GM21381 (cell line): ENCODE measurements around the gene INPP4B.

Source experiments
- ATAC-seq: cut with Tn5 transposase; IDR thresholded peaks from one replicate; pipeline ENCODE4 v1.9.1; 2021; ENCODE audit warnings: mild to moderate bottlenecking, moderate library complexity; ENCODE audit not compliant: unreplicated experiment

The INPP4B gene

DNA sequence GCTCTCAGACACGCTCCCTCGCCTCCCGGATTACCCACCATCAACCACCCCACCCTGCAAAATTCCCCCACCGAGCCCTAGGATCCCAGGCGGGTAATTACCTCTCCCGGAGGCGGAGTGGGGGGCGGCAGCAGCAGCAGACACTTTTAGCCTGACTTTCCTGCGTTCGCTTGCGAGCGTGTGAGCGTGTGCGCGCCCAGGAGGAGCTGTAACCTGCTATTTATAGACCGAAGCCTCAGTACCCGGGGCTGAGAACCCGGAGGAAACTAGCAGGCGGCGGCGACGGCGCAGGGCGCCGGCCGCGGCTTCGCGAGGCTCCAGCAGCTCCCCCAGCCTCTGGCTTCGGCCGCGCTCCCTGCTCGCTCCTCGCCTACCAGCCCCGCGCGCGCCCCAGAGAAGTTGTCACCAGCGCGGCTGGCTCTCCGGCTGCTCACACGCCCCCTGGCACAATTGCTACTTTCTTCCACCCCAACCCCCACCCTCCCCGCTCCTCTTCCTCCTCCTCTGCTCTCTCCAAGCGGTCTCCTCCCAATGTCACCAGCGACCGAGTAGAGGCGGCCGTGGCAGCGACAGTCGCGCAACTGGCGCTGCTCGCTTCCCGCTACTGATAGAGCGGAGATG lies at the start of gene INPP4B:
TSS of gene INPP4B (minus strand) at position 194 of the 621 bp plus-strand sequence.
- ATAC-seq = peak; percentile 41

DNA sequence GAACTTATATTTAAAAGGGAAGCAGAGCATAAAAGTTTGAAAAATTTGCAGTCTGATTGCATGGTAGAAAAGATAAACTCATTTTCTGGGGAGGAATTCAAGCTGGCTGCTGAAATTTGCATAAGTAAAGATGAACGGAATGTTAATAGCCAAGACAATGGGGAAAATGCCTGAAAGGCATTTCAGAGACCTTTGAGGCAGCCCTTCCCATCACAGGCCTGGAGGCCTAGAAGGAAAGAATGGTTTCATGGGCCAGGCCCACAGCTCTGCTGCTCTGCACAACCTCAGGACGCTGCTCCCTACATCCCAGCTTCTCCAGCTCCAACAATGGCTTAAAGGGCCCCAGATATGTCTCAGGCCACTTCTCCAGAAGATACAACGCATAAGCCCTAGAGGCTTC lies 46.9 kb upstream of the INPP4B start:
- no peak for ATAC-seq

DNA sequence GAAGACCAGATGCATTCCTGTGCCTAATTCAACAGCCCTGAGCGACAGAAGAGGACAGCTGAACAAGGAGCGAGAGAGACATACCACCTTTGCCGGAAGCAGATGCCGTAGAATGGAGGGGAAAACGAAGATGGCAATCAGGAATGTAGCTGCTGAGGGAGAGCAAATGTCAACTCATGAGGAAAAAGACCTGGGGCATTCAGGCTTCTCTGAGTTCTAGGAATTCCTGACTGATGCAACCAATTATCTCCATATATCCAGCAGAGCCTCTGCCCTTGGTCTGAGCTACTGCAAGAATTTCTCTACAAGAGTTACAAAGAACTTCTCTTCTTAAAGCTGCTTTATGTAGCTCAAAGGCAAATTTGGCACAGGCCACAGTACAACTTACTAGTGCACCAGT lies 40.5 kb upstream of the INPP4B start:
- ATAC-seq = no peak

DNA sequence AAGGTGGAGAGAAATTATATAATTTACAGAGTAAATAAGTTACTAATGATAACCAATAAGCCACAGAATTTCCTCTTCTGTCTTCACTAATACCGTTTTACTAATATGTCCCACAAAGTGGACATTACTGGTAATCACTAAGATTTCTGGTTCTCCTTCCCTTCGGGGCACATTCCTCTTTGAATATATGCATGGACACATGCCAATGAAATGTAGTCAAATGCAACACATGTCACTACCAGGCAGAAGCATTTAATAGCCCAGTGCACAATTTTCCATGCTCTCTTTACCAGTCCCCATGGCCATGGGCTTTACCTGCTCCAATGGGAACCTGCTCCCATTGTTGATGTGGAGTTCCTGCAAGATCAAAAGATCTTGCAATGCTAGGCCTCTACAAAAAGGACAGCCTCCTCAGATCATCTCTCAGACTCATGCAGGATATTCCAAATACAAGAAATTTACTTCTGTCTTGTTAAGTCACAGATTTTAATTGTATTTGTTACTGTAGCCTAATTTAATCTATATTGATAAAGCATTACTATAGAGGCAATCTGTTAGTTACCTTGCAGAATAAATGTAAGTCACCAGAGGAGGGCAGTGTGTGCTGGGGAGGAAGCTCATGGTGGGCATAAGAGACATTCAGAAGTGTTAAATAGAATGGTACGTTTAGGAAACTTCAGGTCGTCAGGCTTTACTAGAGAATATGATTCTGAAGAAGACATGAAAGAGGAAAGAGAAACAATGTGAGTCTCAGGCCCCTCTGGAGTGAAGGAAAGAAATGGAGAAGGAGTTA lies 37.1 kb upstream of the INPP4B start:
- ATAC-seq = no peak

DNA sequence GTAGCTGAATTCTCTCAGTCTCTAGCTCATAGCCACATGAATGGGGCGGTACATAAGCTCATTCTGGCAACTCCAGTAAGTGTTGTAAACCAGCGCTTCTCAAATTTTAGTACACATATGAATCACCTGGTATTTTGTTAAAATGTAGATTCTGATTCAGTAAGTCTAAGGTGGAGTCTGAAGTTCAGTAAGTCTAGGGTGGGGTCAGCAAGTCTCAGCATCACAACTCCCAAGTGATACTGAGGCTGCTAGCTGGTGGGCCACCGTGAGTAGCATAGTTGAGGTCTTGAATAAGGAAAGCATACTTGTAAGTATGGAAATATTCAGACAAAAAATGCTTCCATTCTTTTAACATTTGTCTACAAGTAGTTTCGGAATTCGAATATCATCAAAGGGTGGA lies 36.1 kb upstream of the INPP4B start:
- ATAC-seq = no peak

DNA sequence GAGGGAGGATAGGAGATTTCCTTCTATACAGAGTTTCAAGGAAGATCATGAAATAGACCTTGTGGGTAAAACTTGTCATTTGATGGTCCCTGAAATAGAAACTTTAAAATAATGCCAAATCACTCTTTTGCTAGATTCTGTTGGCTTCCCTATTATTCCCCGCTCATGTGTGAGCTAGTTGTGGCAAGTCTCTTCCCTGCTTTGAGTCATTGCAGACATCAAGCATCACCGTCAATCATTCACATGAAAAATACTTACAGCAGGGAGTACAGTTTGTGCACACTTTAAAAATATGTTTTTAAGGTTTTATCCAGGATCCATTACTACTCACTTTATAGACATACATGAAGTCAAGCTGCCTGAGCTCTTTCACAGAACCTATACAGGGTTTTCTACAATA lies 35.2 kb upstream of the INPP4B start:
- no peak for ATAC-seq

DNA sequence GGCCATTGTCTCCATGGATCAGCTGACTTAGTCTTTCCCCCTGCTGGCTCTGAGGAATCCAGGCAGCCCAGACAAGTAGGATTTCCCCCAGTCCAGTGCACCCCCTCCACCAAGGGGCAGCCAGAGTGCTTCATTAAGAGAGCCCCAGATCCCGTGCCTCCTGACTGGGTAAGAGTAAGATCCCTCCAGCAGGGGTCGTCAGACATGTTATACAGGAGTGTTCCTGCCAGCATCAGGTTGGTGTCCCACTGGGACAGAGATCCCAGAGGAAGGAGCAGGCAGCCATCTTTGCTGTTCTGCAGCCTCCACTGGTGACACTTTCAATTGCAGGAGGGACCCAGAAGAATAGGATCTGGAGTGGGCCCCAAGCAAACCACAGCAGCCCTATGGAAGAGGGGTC lies 29.0 kb upstream of the INPP4B start:
- no peak for ATAC-seq

DNA sequence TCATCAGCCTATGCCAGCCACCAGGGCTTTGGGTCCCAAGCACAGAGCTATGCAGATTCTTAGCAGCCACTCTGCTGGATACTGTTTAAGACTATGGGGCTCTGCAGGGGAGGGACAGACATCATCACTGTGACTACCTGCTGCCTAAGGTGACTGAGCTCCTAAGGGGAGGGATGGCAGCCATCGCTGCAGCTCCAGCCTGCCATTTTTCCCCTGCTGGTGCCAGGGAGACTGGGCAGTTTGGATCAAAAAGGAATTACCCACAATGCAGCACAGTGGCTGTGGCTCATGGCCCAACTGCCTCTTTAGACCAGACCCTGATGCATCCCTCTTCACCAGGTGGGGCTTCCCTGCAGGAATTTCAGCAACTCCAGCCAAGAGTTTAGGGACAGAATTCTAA lies 28.6 kb upstream of the INPP4B start:
- ATAC-seq = no peak

DNA sequence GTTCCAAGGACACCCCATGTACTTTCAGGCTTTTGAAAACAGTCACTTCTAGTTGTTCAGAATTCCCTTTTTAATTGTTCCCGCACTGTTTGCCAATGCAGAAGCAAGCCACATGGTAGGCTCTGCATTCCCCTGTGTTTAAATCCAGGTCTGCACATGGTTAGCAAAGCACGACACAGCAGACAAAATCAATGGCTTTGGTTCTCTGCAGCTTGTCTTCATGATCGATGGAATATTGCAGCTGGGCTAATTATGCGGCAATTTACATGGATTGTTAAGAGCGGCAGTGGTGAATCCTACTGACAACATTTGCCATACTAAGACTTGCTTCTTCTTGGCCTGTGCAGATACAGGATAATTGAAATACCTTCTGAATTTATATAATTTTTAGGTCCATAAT lies 20.6 kb upstream of the INPP4B start:
- ATAC-seq = no peak

DNA sequence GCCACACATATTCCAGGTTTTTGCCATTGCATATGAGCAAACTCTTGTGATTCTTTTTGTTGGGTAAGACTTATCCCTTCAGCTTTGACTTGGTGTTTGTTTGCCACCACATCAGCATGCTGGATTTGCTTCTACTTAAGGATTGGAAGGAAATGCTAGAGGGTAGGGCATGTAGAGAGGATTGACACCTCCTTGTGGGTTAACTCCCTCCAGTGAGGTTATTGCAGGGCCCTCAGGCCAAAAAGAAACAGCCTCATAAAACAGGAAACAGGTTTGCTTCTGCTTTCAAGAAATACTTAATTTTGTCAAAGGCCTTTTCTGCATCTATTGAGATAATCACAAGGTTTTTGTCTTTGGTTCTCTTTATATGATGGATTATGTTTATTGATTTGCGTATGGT lies 15.2 kb upstream of the INPP4B start:
- no peak for ATAC-seq

DNA sequence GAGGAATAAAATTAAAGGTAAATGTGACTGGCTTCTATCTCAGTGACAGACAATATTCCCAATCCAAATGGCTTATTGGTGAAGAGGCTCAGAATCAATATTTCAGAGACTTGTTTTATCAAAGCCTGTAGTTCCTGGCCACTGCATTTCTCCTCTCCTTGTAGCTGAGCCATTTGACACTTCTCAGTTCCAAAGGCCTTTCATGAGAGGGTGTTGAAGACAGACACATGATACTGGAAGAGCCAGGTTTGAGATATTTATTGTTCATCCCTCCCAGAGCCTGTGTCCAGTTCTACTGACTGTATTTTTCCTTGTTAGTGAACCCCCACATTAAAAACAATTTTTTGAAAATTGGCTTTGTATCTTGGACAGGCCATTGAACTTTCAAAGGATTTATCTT lies 12.9 kb upstream of the INPP4B start:
- no peak for ATAC-seq

DNA sequence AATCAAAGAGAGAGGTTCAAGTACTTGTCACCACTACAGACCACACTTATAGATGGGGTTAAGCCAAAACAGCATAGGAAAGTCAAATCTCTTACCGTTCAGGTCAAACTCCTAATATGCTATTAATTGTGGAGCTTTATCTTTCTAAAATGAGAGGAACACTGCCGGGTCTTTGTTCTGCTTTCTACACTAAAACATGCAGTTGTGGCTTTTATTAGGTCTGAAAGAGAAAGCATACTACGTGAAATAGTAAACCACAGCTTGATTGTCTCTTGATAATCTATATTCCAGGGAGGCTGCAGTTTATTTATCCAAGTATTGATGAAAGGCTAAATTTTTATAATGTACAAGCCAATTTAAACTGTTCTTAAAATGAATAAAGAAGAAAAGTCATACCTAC lies 12.3 kb upstream of the INPP4B start:
- no peak for ATAC-seq

DNA sequence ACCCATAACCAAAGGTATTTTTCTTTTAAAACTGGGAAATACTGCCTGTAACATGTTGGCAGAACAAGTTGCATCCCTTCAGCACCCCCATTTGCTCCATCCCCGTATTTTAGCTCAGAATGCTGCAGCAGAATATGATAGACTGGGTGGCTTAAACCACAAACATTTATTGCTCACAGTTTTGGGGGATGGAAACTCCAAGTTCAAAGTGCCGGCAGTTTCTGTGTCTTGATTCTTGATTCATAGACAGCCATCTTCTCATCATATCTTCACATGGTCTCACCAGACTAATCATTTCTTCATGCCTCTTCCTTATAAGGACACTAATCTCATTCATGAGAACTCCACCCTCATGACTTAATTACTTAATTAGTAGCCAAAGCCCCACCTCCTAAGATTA lies 10.5 kb upstream of the INPP4B start:
- ATAC-seq = no peak

DNA sequence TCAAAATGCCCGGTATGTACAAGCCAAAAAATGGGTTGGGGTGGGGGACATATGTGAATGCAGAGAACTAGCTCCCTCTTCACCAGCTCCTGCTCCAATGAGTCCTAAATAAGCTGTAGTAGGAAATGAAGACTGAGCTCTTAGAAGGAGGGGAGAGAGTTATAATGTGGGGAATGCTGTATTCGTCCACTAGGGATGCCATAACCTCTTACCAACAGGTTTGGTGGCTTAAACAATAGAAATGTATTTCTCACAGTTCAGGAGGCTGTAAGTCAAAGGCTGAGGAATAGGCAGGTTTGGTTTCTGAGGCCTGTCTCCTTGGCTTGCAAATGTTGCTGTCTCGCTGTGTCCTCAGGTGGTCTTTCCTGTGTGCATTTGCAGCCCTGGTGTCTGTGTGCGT lies 4.4 kb upstream of the INPP4B start:
- no peak for ATAC-seq

DNA sequence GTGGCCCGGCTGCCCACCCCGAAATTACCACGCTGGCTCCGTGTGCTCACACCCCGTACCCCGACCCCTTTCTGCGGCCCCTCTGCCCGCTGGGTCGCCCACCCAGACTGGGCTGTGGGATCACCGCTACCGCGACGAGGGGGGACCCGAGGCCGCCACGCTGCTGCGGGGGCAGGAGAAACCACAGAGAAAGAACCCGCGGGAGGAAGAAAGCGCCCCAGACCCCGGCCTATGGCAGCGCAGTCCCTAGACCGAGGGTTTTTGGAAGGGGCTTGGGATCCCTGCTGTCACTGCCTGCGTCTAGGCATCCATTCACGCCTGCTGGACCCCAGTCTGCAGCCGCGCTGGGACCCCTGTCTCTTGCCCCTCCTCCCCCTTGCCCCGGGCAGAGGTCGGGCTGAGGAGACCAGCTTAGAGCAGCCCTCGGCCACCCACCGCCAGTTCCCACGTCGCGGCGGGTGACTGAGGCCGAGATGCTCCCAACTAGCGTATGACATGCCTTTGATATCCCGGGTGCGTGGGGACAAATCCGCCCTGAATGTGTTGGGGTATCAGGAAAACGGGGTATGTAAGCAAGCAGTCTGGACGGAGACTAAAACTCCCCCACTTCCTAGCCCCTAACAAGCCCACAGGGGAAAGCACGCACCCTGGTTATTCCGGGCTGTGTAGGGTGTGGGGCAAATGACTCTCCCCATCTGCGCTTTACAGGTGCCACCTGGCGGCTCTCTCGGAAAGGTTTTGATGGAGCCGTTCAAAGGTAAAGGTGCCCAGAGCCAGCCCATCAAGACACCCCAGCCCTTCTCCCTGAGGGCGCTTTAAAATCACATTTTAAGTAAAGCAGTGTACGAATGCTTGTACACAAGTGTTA lies 862 bp upstream of the INPP4B start:
- ATAC-seq = peak; percentile 61

DNA sequence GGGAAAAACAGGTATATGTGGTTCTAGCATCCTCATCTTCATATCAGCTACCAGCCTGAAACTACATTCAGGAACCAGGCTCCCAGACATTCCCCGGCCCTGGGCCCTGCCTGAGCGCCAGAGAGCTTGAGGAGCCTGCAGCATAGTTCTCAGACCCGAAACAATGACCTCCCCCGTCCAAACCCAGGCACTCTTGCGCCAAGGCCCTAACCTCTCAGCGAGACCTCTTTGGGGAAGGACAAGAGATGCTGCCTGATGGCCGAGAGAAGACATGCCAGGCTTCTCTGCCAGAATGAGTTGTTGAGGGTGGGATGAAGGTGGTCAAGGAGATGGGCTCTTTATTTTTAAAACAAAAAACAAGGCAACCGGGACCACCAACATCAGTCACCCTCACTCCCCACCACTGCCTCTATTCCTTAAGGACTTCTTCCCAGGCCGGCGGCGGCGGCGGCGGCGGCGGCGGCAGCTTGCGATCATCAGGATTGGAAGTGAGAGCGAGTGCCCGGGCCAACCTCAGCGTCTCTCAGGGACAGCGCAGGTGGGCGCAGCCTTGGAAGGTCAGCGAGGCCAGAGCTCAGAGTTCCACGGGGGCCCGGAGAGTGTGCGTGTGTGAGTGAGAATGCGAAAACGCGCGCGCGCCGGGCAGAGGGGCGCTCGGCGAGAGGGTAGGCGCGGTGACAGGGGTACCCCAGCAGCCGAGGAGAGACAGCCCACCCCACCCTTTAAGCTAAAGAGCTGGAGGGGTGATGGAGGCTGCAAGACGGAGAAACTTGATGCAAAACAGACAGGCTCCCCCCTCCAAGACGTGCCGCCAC lies 601 bp downstream of the INPP4B start:
- ATAC-seq = no peak

DNA sequence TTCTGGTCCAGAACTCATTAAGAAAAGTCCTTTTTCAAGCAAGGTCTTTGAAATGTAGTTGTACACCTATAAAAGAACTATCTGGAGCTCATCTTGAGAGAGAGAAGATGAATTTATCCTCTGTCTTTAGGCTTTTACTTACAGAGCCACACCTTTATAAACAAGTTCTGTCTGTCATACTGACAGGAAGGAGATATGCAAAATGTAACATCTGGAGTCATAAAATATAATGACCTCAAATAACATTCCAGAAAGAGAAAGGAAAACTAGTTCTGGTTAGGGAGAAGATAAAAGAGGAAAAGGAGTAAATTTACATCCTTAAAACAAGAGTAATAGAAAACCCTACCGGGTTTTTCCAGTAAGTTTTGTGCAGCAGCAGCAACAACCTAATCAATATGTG lies 1.3 kb downstream of the INPP4B start:
- ATAC-seq = no peak

DNA sequence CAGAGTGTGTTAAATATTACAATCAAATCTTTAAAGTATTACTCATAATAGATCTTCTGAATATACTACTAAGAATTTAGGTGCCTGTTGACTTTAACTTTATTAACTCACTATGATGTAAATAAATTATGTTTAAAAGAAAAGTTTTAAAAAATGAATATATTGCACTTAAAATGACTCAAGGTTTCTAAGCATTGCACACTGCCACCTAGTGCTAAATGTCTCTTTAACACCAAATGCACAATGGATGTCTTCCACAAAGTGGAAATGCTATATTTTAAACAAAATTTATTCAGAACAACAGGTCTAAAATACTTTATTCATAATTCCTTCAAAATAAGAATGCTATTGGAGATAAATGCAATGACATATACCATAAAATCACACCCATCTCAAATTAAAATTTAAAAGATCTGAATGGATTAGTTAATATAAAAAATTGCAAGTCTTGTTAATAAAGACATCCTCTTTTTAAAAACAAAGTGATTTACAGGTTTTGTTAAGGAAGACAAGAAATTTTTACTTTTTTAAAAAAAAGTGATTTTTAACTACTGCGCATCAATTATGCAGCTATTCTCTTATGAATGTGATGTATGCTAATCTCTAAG lies 5.5 kb downstream of the INPP4B start:
- ATAC-seq = no peak

DNA sequence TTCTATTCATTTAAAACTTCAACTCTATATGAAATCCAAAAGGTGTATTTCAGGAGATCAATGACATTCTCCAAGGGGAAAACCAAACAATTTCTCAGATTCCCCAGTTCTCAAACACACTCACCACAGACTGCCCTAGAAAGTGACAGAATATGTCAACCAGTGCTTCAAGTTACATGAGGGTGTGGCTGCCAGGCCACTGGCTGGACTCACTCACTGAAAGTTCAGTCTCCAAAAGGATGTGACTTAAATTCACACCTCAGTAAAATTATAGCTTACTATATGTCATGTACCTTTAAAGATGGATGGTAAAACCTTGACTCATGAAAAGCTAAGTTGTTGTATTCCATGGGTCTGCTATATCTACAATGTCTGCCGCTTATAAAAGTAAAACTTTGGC lies 7.3 kb downstream of the INPP4B start:
- no peak for ATAC-seq

DNA sequence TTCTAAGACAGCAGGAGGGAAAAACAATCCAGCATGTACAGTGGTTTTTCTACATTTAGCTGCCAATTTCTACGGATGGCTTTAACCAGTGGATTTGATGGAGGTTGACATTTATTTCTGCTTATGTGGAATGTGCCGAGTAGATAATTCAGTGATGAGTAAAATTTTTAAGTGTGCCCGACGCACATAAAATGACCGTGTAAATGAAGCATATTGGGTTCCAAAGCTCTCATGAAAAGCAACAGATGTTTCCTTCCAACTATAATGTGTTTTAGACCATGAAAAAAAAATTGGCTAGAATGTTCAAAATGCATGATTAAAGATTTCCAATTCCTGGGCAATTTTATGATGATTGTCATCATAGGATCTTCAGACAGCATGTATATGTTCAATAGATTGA lies 14.1 kb downstream of the INPP4B start:
- ATAC-seq = no peak
